ENCODE data around the gene CCDC174. TPM values are rescaled to one million over a fixed set of nuclear protein-coding genes. Genes with fewer than 3 reads are reported as not detected.

The CCDC174 gene
- total RNA-seq, 5 donors from 2014 or later (not counting 1 experiment from before 2014, with no cell fraction given): 36.1 to 48.9 (median 40.6) TPM

DNA sequence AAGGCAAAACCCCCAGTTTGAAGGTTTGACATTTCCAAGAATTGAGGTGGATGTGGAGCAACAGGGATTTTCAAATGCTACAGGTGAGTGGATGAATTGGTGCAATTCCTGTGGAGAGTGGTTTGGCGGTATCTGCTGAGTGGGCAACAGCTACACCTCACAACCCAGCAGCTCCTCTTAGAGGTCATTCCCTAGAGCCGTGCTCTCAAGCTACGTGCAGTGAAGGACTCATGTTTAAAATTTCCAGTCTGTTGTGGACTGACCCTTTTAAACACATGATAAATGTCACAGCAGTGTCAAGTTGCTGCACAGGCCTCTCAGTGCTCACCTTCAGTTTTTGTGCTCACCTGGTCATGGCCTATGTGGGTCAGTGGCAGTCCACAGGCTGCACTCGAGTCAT lies 32.9 kb downstream of the CCDC174 start:
- no peaks in the 10 kb centered on the region for H3K36me3 ChIP-seq (ENCODE audit: control insufficient read depth in 2 of 2, extremely low read depth in 1 of 2, insufficient read depth in 1 of 2, low read length in 1 of 2)
- no peak for DNase-seq
- H3K4me1 Mint-ChIP-seq: no peaks in the 10 kb centered on the region
- WGBS (ENCODE audit: insufficient coverage): 97% methylated on average over 3 of the region's 4 CpGs
- no peak overlapping the region for H3K4me3 Mint-ChIP-seq
- H3K27me3 Mint-ChIP-seq: no peaks in the 10 kb centered on the region
- no peak overlapping the region for H3K4me3 ChIP-seq (ENCODE audit: control insufficient read depth in 1 of 2, extremely low read depth in 1 of 2, low read length in 1 of 2)
- no peak overlapping the region for H3K27ac ChIP-seq (ENCODE audit: low read length)
- no peaks in the 10 kb centered on the region for H3K4me1 ChIP-seq (ENCODE audit: control insufficient read depth in 1 of 2, extremely low read depth in 1 of 2, insufficient read depth in 2 of 2, low read length in 2 of 2)
- ATAC-seq (replicated peaks in 1 of 4): no peak
- ChIA-PET CTCF (no interaction called here), POLR2A (no interaction called here)
- H3K9me3 Mint-ChIP-seq: peaks cover 0 to 12% (median 8%) of the 10 kb centered on the region in 3 donors
- H3K27ac Mint-ChIP-seq: no peak overlapping the region
- no peaks in the 10 kb centered on the region for H3K9me3 ChIP-seq
- H3K27me3 ChIP-seq (replicated peaks in 1 of 2; ENCODE audit: control insufficient read depth in 2 of 2, extremely low read depth in 1 of 2, insufficient read depth in 2 of 2, low read length in 1 of 2): peaks cover 0 to 2% of the 10 kb centered on the region in 2 experiments
- peaks cover 7% of the 10 kb centered on the region for H3K36me3 Mint-ChIP-seq

GRCh38 chr3:14685179-14685578 lies 33.6 kb downstream of the CCDC174 start:
- Histone ChIP-seq H3K4me1 (ENCODE audit: control insufficient read depth in 1 of 2, extremely low read depth in 1 of 2, insufficient read depth in 2 of 2, low read length in 2 of 2) (no peaks in the 10 kb centered on the region), H3K9me3 (no peaks in the 10 kb centered on the region), H3K27ac (ENCODE audit: low read length) (no peak overlapping the region), H3K27me3 (replicated peaks in 1 of 2; ENCODE audit: control insufficient read depth in 2 of 2, extremely low read depth in 1 of 2, insufficient read depth in 2 of 2, low read length in 1 of 2) (peaks cover 0 to 2% of the 10 kb centered on the region in 2 experiments), H3K4me3 (ENCODE audit: control insufficient read depth in 1 of 2, extremely low read depth in 1 of 2, low read length in 1 of 2) (no peak overlapping the region), H3K36me3 (ENCODE audit: control insufficient read depth in 2 of 2, extremely low read depth in 1 of 2, insufficient read depth in 1 of 2, low read length in 1 of 2) (no peaks in the 10 kb centered on the region)
- H3K9me3 Mint-ChIP-seq: peaks cover 0 to 6% (median 5%) of the 10 kb centered on the region in 3 donors
- CTCF ChIA-PET: no interaction called here
- DNase-seq (no peak), ATAC-seq (replicated peaks in 1 of 4) (no peak)
- H3K4me3 Mint-ChIP-seq: no peak overlapping the region
- POLR2A ChIA-PET: no interaction called here
- H3K27ac Mint-ChIP-seq: no peak overlapping the region
- no peaks in the 10 kb centered on the region for H3K27me3 Mint-ChIP-seq
- H3K4me1 Mint-ChIP-seq: no peaks in the 10 kb centered on the region
- peaks cover 6% of the 10 kb centered on the region for H3K36me3 Mint-ChIP-seq
- WGBS (ENCODE audit: insufficient coverage): no CpG with 5 or more reads among the region's 4 CpGs

GRCh38 chr3:14687360-14687759 lies 35.8 kb downstream of the CCDC174 start:
- CTCF ChIA-PET: no interaction called here
- Histone ChIP-seq H3K4me1 (ENCODE audit: control insufficient read depth in 1 of 2, extremely low read depth in 1 of 2, insufficient read depth in 2 of 2, low read length in 2 of 2) (no peaks in the 10 kb centered on the region), H3K27ac (ENCODE audit: low read length) (no peak overlapping the region), H3K36me3 (ENCODE audit: control insufficient read depth in 2 of 2, extremely low read depth in 1 of 2, insufficient read depth in 1 of 2, low read length in 1 of 2) (no peaks in the 10 kb centered on the region), H3K4me3 (ENCODE audit: control insufficient read depth in 1 of 2, extremely low read depth in 1 of 2, low read length in 1 of 2) (no peak overlapping the region), H3K9me3 (no peaks in the 10 kb centered on the region), H3K27me3 (replicated peaks in 1 of 2; ENCODE audit: control insufficient read depth in 2 of 2, extremely low read depth in 1 of 2, insufficient read depth in 2 of 2, low read length in 1 of 2) (peaks cover 0 to 2% of the 10 kb centered on the region in 2 experiments)
- POLR2A ChIA-PET: no interaction called here
- Mint-ChIP-seq H3K27me3 (no peaks in the 10 kb centered on the region), H3K4me1 (no peaks in the 10 kb centered on the region), H3K4me3 (no peak overlapping the region), H3K9me3 (no peaks in the 10 kb centered on the region), H3K36me3 (peaks cover 7% of the 10 kb centered on the region), H3K27ac (no peak overlapping the region)
- 67% methylated on average over 2 of the region's 3 CpGs for WGBS (ENCODE audit: insufficient coverage)
- DNase-seq: no peak
- no peak for ATAC-seq (replicated peaks in 1 of 4)

- POLR2A ChIA-PET: no interaction called here
These were observed 37.0 kb downstream of the CCDC174 start for GRCh38 chr3:14688525-14688924.

DNA sequence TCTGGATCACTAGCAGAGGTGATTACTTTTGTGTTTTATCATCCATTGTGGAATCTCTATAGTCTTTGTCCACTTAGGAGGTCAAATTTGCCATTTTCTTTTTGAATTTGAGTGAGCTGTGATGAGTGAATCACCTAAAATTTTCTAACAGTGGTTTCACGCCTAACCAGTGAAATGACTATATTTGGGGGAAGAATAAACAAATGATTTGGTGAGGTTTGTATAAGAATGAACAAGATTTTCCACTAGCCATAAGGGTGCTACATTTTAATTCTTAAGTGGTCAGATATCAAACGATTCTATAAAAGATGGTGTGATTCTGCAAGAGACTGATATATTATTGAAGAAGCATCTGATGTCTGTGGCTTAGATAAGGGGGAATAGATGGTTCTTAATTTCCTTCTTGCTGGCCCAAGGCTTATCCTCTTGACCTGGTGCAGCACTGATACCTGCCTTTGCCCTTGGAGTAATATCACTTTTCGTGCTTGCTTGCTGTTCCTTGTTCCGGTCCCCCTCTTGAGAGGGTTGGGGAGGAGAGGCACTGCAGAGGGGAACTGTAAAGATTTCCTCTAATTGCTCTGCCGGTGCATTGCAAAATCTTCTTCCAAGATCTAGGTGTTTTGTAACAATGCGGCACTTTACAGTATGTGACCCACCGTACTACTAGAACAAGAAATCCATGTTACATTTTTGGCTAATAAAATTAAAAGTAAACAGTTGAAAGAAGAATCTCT lies 37.9 kb downstream of the CCDC174 start:
- H3K36me3 Mint-ChIP-seq: peaks cover 13% of the 10 kb centered on the region
- no peak overlapping the region for H3K4me3 Mint-ChIP-seq
- POLR2A ChIA-PET: no interaction called here
- Histone ChIP-seq H3K4me3 (ENCODE audit: control insufficient read depth in 1 of 2, extremely low read depth in 1 of 2, low read length in 1 of 2) (no peak overlapping the region), H3K9me3 (no peaks in the 10 kb centered on the region), H3K36me3 (ENCODE audit: control insufficient read depth in 2 of 2, extremely low read depth in 1 of 2, insufficient read depth in 1 of 2, low read length in 1 of 2) (no peaks in the 10 kb centered on the region), H3K4me1 (ENCODE audit: control insufficient read depth in 1 of 2, extremely low read depth in 1 of 2, insufficient read depth in 2 of 2, low read length in 2 of 2) (no peaks in the 10 kb centered on the region), H3K27ac (ENCODE audit: low read length) (no peak overlapping the region), H3K27me3 (replicated peaks in 1 of 2; ENCODE audit: control insufficient read depth in 2 of 2, extremely low read depth in 1 of 2, insufficient read depth in 2 of 2, low read length in 1 of 2) (peaks cover 0 to 2% of the 10 kb centered on the region in 2 experiments)
- CTCF ChIA-PET: no interaction called here
- WGBS (ENCODE audit: insufficient coverage): 30% methylated on average over 2 of the region's 7 CpGs
- ATAC-seq (replicated peaks in 1 of 4): no peak
- H3K9me3 Mint-ChIP-seq: peaks cover 0 to 10% (median 3%) of the 10 kb centered on the region in 3 donors
- H3K27ac Mint-ChIP-seq: no peak overlapping the region
- no peak for DNase-seq
- no peaks in the 10 kb centered on the region for H3K27me3 Mint-ChIP-seq
- no peaks in the 10 kb centered on the region for H3K4me1 Mint-ChIP-seq

More at GRCh38 chr3:14688525-14688924, 37.0 kb downstream of the CCDC174 start:
- H3K4me1 ChIP-seq (ENCODE audit: control insufficient read depth in 1 of 2, extremely low read depth in 1 of 2, insufficient read depth in 2 of 2, low read length in 2 of 2): no peaks in the 10 kb centered on the region
- H3K27me3 ChIP-seq (replicated peaks in 1 of 2; ENCODE audit: control insufficient read depth in 2 of 2, extremely low read depth in 1 of 2, insufficient read depth in 2 of 2, low read length in 1 of 2): peaks cover 0 to 2% of the 10 kb centered on the region in 2 experiments
- H3K27me3 Mint-ChIP-seq: no peaks in the 10 kb centered on the region
- H3K9me3 Mint-ChIP-seq: peaks cover 0 to 3% (median 2%) of the 10 kb centered on the region in 3 donors
- no peaks in the 10 kb centered on the region for H3K4me1 Mint-ChIP-seq
- H3K9me3 ChIP-seq: no peaks in the 10 kb centered on the region
- ATAC-seq (replicated peaks in 1 of 4) (no peak), DNase-seq (no peak)
- H3K36me3 ChIP-seq (ENCODE audit: control insufficient read depth in 2 of 2, extremely low read depth in 1 of 2, insufficient read depth in 1 of 2, low read length in 1 of 2): no peaks in the 10 kb centered on the region
- no CpG with 5 or more reads among the region's 2 CpGs for WGBS (ENCODE audit: insufficient coverage)
- CTCF ChIA-PET: interaction anchor here in 1 of 2 donors (0.7 kb wide), 1 partner anchor 44 kb away, joined by 3 read pairs; no protein-coding TSS in a partner anchor
- H3K36me3 Mint-ChIP-seq: peaks cover 7% of the 10 kb centered on the region
- H3K27ac ChIP-seq (ENCODE audit: low read length): no peak overlapping the region
- H3K4me3 Mint-ChIP-seq: no peak overlapping the region
- H3K27ac Mint-ChIP-seq: no peak overlapping the region
- H3K4me3 ChIP-seq (ENCODE audit: control insufficient read depth in 1 of 2, extremely low read depth in 1 of 2, low read length in 1 of 2): no peak overlapping the region

- DNase-seq (no peak), ATAC-seq (replicated peaks in 1 of 4) (no peak)
- peaks cover 0 to 2% of the 10 kb centered on the region in 2 experiments for H3K27me3 ChIP-seq (replicated peaks in 1 of 2; ENCODE audit: control insufficient read depth in 2 of 2, extremely low read depth in 1 of 2, insufficient read depth in 2 of 2, low read length in 1 of 2)
- ChIA-PET CTCF (no interaction called here), POLR2A (no interaction called here)
- H3K27me3 Mint-ChIP-seq: no peaks in the 10 kb centered on the region
- no peak overlapping the region for H3K27ac ChIP-seq (ENCODE audit: low read length)
- H3K4me3 ChIP-seq (ENCODE audit: control insufficient read depth in 1 of 2, extremely low read depth in 1 of 2, low read length in 1 of 2): no peak overlapping the region
- H3K4me1 ChIP-seq (ENCODE audit: control insufficient read depth in 1 of 2, extremely low read depth in 1 of 2, insufficient read depth in 2 of 2, low read length in 2 of 2): no peaks in the 10 kb centered on the region
- H3K4me1 Mint-ChIP-seq: no peaks in the 10 kb centered on the region
- H3K9me3 Mint-ChIP-seq: peaks cover 0 to 12% (median 3%) of the 10 kb centered on the region in 3 donors
- H3K9me3 ChIP-seq: no peaks in the 10 kb centered on the region
- peaks cover 15% of the 10 kb centered on the region for H3K36me3 Mint-ChIP-seq
- H3K36me3 ChIP-seq (ENCODE audit: control insufficient read depth in 2 of 2, extremely low read depth in 1 of 2, insufficient read depth in 1 of 2, low read length in 1 of 2): no peaks in the 10 kb centered on the region
- H3K27ac Mint-ChIP-seq: no peak overlapping the region
- no CpG with 5 or more reads among the region's 4 CpGs for WGBS (ENCODE audit: insufficient coverage)
- no peak overlapping the region for H3K4me3 Mint-ChIP-seq
These were observed 39.7 kb downstream of the CCDC174 start for GRCh38 chr3:14691239-14691638.

All from T-cell (primary cell).